OCI-LY7 (cell line): Measurements from ENCODE around the gene EHMT2. TPM values are rescaled to one million over a fixed set of nuclear protein-coding genes. Genes with fewer than 3 reads are reported as not detected.

Experiments
- BruUV-seq: library from RNA; stranded (reverse); fragments of 400-500 nt; replicated peaks from 2 replicates; lab custom pipeline; 2021; lab: Mats Ljungman, UMichigan
- CTCF ChIA-PET: fragments of 300-600 bp; sonication (Branson Sonifier 250); formaldehyde crosslinking; loops from one replicate; lab custom pipeline; 2022; ENCODE audit warnings: antibody characterized with exemption; ENCODE audit not compliant: unreplicated experiment; lab: Charles Lee
- POLR2A ChIA-PET: fragments of 300-600 bp; sonication (Branson Sonifier 250); formaldehyde crosslinking; loops from one replicate; lab custom pipeline; 2022; ENCODE audit warnings: antibody characterized with exemption; lab: Charles Lee
- DNase-seq: peaks from one replicate; pipeline ENCODE4 v3.0.0-alpha.2; 2015; ENCODE audit warnings: low spot score
- H2AFZ ChIP-seq: fragments of 200-600 bp; sonication (generic), shearing (Covaris generic); 2 replicates; pipeline ENCODE4 v1.6.1; 2014; ENCODE audit warnings: mild to moderate bottlenecking, antibody characterized with exemption, low read length, moderate library complexity
- H3K27ac ChIP-seq: fragments of 200-600 bp; sonication (generic); 2 replicates; pipeline ENCODE4 v1.5.1; 2014; ENCODE audit warnings: mixed run types, low read depth, mild to moderate bottlenecking, moderate library complexity, low read length, inconsistent platforms; ENCODE audit not compliant: poor library complexity, severe bottlenecking
- H3K36me3 ChIP-seq: fragments of 200-600 bp; sonication (generic); 2 replicates; pipeline ENCODE4 v1.6.1; 2014; ENCODE audit warnings: mild to moderate bottlenecking, antibody characterized with exemption, low read length, moderate library complexity, mixed read lengths; ENCODE audit not compliant: insufficient read depth
- H3K4me1 ChIP-seq: fragments of 200-600 bp; sonication (generic); 2 replicates; pipeline ENCODE4 v1.5.1; 2014; ENCODE audit warnings: mild to moderate bottlenecking, low read length; ENCODE audit not compliant: insufficient read depth, poor library complexity, severe bottlenecking
- H3K4me2 ChIP-seq: fragments of 200-600 bp; sonication (generic); 2 replicates; pipeline ENCODE4 v1.6.1; 2014; ENCODE audit warnings: mild to moderate bottlenecking, low read length
- H3K4me3 ChIP-seq: fragments of 200-600 bp; sonication (generic); 2 replicates; pipeline ENCODE4 v1.5.1; 2014; ENCODE audit warnings: mild to moderate bottlenecking, low read depth, low read length; ENCODE audit not compliant: poor library complexity, severe bottlenecking
- H3K79me2 ChIP-seq: fragments of 200-600 bp; sonication (generic); 2 replicates; pipeline ENCODE4 v1.6.1; 2016; ENCODE audit warnings: low read depth, mild to moderate bottlenecking, low read length, moderate library complexity, mixed read lengths; ENCODE audit not compliant: insufficient read depth
- H3K9me2 ChIP-seq: fragments of 200-600 bp; sonication (generic); 2 replicates; pipeline ENCODE4 v1.6.1; 2016; ENCODE audit warnings: mild to moderate bottlenecking, low read length, mixed read lengths; ENCODE audit not compliant: insufficient read depth
- H3K9me3 ChIP-seq: fragments of 200-600 bp; sonication (generic); 2 replicates; pipeline ENCODE4 v1.6.1; 2014; ENCODE audit warnings: mild to moderate bottlenecking, mixed run types, low read length, mixed read lengths
- H4K20me1 ChIP-seq: fragments of 200-600 bp; sonication (generic); 2 replicates; pipeline ENCODE4 v1.6.1; 2014; ENCODE audit warnings: mild to moderate bottlenecking, antibody characterized with exemption, low read length, moderate library complexity, mixed read lengths; ENCODE audit not compliant: insufficient read depth
- EZH2phosphoT487 ChIP-seq: fragments of 200-600 bp; sonication (generic); IDR thresholded peaks from 2 replicates; pipeline ENCODE4 v1.6.1; 2018; ENCODE audit warnings: low read depth, borderline replicate concordance, mild to moderate bottlenecking, mixed run types, antibody characterized with exemption, low read length, moderate library complexity, mixed read lengths
- intact Hi-C: fragments of 100-400 bp; cut with micrococcal nuclease; formaldehyde crosslinking; loops from one replicate; pipeline ENCODE4 v1.10.0; 2022; ENCODE audit not compliant: unreplicated experiment
- total RNA-seq, 2 experiments: library from RNA; depleted of rRNA in 1 of 2; stranded (reverse); fragments of >200 nt in 1 of 2; shearing (Covaris generic) in 1 of 2; gene quantifications; 2 replicates each; pipeline ENCODE4 v1.2.3, GENCODE V29; 2014 to 2022
- TF ChIP-seq, protein P1 (sequence below): fragments of 200-600 bp; sonication (generic); conservative IDR thresholded peaks from 2 replicates; pipeline ENCODE4 v1.5.1; 2014; ENCODE audit warnings: mild to moderate bottlenecking, antibody characterized with exemption, low read length, moderate library complexity, mixed read lengths

EHMT2 gene
- total RNA-seq, 2 experiments from 2014 or later = 49.5 to 76.8 TPM

DNA sequence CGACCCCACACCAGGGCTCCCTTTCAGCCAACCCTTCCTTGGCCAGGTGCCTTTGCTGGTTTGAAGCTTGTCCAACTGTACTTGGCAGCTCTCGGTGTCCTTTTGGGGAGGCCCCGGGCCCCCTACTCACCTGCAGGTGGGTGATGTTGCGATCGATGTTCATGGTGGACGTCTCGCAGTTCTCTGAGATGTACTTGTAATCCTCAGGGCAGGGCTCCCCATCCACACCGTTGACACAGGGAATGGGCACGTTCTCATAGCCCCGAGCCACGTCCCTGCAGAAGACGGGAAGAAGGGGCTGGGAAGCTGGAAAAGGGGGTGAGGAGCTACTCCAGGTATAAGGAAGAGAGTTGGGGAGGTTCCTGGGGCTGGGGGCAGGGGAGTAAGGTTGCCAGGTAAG, 13.8 kb downstream of the EHMT2 start:
- DNase-seq = no peak
- H3K4me1 ChIP-seq = no peaks in the 10 kb centered on the region
- intact Hi-C loops = no loop called here
- no peak overlapping the region for H3K4me3 ChIP-seq
- no peaks in the 10 kb centered on the region for H4K20me1 ChIP-seq
- H3K9me3 ChIP-seq = no peaks in the 10 kb centered on the region
- BruUV-seq = no TSS peak
- CTCF ChIA-PET = no interaction called here
- H3K79me2 ChIP-seq = no peaks in the 10 kb centered on the region
- POLR2A ChIA-PET = interaction anchor here (0.6 kb wide), 2 partner anchors 27 to 206 kb away, joined by 3 read pairs; no protein-coding TSS in a partner anchor
- H3K9me2 ChIP-seq = no peaks in the 10 kb centered on the region
- H3K4me2 ChIP-seq = no peak overlapping the region
- no peak overlapping the region for H2AFZ ChIP-seq
- H3K36me3 ChIP-seq = peaks cover 89% of the 10 kb centered on the region
- no peak for TF ChIP-seq EZH2phosphoT487
- TF ChIP-seq, protein P1, sequence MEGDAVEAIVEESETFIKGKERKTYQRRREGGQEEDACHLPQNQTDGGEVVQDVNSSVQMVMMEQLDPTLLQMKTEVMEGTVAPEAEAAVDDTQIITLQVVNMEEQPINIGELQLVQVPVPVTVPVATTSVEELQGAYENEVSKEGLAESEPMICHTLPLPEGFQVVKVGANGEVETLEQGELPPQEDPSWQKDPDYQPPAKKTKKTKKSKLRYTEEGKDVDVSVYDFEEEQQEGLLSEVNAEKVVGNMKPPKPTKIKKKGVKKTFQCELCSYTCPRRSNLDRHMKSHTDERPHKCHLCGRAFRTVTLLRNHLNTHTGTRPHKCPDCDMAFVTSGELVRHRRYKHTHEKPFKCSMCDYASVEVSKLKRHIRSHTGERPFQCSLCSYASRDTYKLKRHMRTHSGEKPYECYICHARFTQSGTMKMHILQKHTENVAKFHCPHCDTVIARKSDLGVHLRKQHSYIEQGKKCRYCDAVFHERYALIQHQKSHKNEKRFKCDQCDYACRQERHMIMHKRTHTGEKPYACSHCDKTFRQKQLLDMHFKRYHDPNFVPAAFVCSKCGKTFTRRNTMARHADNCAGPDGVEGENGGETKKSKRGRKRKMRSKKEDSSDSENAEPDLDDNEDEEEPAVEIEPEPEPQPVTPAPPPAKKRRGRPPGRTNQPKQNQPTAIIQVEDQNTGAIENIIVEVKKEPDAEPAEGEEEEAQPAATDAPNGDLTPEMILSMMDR = no peak
- H3K27ac ChIP-seq = no peak overlapping the region

DNA sequence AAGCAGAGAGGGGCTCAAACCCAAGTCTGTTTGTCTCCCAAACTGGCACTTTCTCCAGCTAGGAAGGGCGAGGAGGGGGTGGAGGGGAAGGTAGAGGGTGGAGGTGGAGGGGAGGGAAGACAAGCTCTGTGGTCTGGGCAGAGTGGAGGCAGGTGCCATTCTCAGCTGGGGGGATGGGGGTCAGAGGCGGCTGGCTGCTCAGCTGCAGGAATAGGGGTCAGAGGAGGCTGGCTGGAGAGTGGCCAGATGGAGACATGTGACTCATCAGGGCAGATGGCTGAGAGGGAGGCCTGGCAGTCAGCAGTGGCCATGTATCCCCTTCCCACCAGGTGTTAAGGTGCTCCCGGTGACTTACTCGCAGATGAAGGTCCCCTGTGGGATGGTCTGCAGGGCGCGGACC, 15.2 kb downstream of the EHMT2 start:
- no peaks in the 10 kb centered on the region for H3K4me1 ChIP-seq
- TF ChIP-seq, protein P1 = no peak
- no peak for TF ChIP-seq EZH2phosphoT487
- H3K9me3 ChIP-seq = no peaks in the 10 kb centered on the region
- intact Hi-C loops = no loop called here
- H3K79me2 ChIP-seq = no peaks in the 10 kb centered on the region
- no peak overlapping the region for H3K4me3 ChIP-seq
- ChIA-PET POLR2A (interaction anchor here (0.6 to 0.9 kb wide), 2 partner anchors 336 to 350 kb away, joined by 3 to 6 read pairs; partner anchors contain the start of gene ATP6V1G2), CTCF (no interaction called here)
- no peak overlapping the region for H3K27ac ChIP-seq
- no TSS peak for BruUV-seq
- no peak overlapping the region for H2AFZ ChIP-seq
- H3K36me3 ChIP-seq = peaks cover 76% of the 10 kb centered on the region
- H3K9me2 ChIP-seq = no peaks in the 10 kb centered on the region
- DNase-seq = no peak
- no peaks in the 10 kb centered on the region for H4K20me1 ChIP-seq
- H3K4me2 ChIP-seq = no peak overlapping the region

DNA sequence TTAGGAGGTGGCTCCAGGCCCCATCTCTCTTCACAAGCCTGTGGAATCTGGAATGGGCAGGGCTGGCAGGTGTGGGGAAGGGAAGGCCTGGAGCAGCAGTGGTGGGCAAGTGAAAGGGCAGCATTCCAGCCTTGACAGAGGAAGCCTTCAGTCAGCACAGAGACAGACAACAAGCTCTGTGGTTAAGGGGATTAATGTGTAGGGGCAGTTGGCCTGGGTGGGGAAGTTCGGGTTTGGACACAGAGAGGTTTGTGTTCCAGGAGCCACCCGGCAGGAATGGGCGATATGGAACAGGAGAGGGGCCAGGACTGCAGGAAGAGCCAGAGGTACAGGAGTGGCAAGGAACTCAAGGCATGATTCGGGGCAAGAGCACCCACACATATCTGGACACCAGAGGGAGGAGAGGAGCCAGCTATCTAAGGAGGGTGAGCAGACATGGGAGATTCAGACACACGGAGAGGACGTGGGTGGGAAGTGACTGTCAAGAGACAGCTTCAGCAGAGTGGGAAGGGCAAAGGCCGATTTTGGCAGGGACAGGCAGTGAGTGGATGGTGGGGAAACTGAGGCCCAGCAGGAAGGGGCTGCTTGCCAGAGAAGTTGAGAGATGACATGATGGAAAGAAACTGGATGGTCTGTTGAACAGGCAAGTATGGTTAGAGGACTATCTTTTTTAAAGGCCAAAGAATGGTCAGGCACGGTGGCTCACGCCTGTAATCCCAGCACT, 16.2 kb downstream of the EHMT2 start:
- H3K4me3 ChIP-seq = no peak overlapping the region
- POLR2A ChIA-PET = interaction anchor here (0.9 kb wide), 1 partner anchor 349 kb away, joined by 6 read pairs; no protein-coding TSS in a partner anchor
- intact Hi-C loops = no loop called here
- no peaks in the 10 kb centered on the region for H3K9me2 ChIP-seq
- no peaks in the 10 kb centered on the region for H3K79me2 ChIP-seq
- H3K4me2 ChIP-seq = no peak overlapping the region
- DNase-seq = no peak
- no peaks in the 10 kb centered on the region for H3K9me3 ChIP-seq
- peaks cover 66% of the 10 kb centered on the region for H3K36me3 ChIP-seq
- H3K4me1 ChIP-seq = no peaks in the 10 kb centered on the region
- H3K27ac ChIP-seq = no peak overlapping the region
- CTCF ChIA-PET = no interaction called here
- no peaks in the 10 kb centered on the region for H4K20me1 ChIP-seq
- BruUV-seq = no TSS peak
- H2AFZ ChIP-seq = no peak overlapping the region
- no peak for TF ChIP-seq EZH2phosphoT487
- TF ChIP-seq, protein P1 = no peak
